ENCODE results near the gene SYNE1. TPM values are rescaled to one million over a fixed set of nuclear protein-coding genes. Genes with fewer than 3 reads are reported as not detected.

SYNE1 gene
- total RNA-seq, 1 donor = 143 TPM

DNA sequence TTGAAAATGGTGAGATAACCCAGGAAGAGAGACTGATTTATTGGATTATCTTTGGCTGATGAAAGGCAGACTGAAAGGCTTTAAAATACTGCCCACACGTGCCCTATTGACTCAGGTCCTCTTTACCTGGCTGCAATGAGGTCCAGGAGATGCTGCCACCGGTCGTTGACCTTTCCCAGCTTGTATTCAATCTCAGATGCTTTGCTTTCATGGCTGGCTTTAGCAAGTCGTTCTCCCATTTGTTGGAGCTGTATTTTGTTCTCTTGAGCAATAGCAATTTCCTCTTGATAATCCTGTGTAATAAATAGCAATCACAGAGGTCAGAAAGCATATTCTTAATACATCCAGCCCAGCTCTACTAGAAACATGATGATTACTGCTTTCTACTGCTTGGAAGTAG, 460.9 kb downstream of the SYNE1 start:
- H3K4me3 ChIP-seq (ENCODE audit: low read length) = no peak overlapping the region
- peaks cover 3% of the 10 kb centered on the region for H3K4me1 ChIP-seq (ENCODE audit: insufficient read depth, low read length)
- H3K27me3 ChIP-seq (ENCODE audit: insufficient read depth, low read length) = no peaks in the 10 kb centered on the region
- no peaks in the 10 kb centered on the region for H3K9me3 ChIP-seq (ENCODE audit: low read depth, low read length)

DNA sequence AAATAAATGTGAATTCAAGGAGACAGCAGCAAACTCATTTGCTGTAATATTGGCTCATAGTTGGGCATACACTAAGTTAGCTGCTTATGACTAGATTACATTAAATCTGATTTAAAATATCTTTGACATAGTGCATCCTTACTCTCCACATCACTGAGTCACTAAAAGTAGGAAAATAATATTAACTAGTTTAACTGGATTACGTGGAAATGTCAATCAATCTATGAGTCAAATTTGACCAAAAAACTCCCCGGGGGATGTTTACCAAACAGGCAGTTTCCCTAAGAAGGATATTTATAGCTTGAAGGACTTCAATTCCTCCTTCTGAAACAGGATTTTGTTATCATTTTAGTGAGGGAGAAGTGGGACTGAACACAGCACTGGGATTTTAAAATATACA, 463.2 kb downstream of the SYNE1 start:
- peaks cover 11% of the 10 kb centered on the region for H3K4me1 ChIP-seq (ENCODE audit: insufficient read depth, low read length)
- H3K9me3 ChIP-seq (ENCODE audit: low read depth, low read length) = no peaks in the 10 kb centered on the region
- H3K27me3 ChIP-seq (ENCODE audit: insufficient read depth, low read length) = no peaks in the 10 kb centered on the region
- H3K4me3 ChIP-seq (ENCODE audit: low read length) = no peak overlapping the region

DNA sequence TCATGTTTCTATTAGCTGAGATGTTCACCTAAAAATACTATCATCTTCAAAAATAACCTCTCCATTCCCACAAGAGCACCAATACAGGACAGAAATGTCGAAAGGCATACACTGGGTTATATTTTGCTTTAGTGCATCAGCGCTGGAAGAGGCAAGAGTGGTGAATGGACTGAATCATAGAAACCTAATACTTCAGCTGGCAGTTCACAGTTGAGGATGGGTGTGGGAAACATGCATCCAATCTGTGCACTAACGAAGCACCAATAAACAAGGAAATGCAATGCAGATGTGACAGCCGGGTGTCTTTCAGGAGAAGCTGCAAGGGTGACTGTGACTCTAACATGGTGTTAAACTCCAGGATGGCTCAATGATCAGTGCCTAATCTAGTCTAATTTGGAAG, 463.8 kb downstream of the SYNE1 start:
- Histone ChIP-seq H3K9me3 (ENCODE audit: low read depth, low read length) (no peaks in the 10 kb centered on the region), H3K4me1 (ENCODE audit: insufficient read depth, low read length) (peaks cover 11% of the 10 kb centered on the region), H3K4me3 (ENCODE audit: low read length) (no peak overlapping the region), H3K27me3 (ENCODE audit: insufficient read depth, low read length) (no peaks in the 10 kb centered on the region)

DNA sequence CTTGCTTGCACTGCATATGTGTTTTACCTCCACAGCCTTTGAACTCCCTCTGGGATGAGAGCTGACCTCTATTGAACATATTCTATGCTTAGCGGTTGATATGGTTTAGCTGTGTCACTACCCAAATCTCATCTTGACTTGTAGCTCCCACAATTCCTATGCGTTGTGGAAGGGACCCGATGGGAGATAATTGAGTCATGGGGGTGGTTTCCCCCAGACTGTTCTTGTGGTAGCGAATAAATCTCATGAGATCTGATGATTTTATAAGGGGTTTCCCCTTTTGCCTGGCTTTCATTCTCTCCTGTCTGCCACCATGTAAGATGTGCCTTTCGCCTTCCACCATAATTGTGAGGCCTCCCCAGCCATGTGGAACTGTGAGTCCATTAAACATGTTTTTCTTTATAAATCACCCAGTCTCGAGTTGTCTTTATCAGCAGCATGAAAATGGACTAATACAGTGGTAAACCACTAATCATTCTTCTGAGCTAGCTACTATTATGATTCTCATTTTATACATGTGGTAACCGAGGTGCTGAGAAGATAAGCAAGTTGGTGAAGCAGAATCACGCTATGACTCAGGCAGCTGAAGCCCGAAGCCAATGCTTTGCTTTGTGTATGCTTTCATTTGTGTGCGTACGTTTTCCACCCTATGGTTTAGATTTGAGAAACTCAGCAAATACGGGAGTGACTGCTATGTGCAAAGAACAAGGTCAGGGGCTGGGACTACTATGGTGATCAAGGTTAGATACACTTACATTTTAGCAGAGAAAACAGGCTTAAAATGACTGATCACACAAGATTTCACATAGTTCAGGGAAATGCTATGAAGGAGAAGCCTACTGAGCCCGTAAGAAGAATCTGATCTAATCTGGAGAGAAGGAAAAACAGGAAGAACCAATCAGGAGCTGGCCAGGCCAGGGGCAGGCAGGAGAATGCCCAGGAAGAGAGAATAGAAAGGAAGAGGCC, 466.2 kb downstream of the SYNE1 start:
- no peaks in the 10 kb centered on the region for H3K9me3 ChIP-seq (ENCODE audit: low read depth, low read length)
- H3K4me3 ChIP-seq (ENCODE audit: low read length) = no peak overlapping the region
- peaks cover 11% of the 10 kb centered on the region for H3K4me1 ChIP-seq (ENCODE audit: insufficient read depth, low read length)
- no peaks in the 10 kb centered on the region for H3K27me3 ChIP-seq (ENCODE audit: insufficient read depth, low read length)

DNA sequence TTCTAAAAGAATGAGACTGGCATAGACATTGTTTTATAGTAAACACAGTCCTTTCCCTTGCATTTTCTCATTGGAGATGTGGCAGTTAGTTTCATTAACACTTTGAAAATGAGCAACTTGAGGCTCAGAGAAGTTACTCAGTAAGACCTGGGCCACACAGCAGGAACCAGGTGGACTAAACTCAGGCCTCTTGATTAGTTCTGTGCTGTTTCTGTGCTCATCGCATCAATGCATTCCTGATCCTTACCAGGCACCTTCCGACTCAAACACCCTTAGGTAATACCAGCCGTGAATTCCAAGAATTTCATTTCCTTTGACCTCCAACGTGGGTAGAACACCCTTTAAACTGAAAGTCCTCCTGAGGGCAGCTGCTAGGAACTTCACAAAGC, 466.9 kb downstream of the SYNE1 start:
- H3K9me3 ChIP-seq (ENCODE audit: low read depth, low read length) = no peaks in the 10 kb centered on the region
- H3K4me1 ChIP-seq (ENCODE audit: insufficient read depth, low read length) = peaks cover 11% of the 10 kb centered on the region
- no peak overlapping the region for H3K4me3 ChIP-seq (ENCODE audit: low read length)
- H3K27me3 ChIP-seq (ENCODE audit: insufficient read depth, low read length) = no peaks in the 10 kb centered on the region

DNA sequence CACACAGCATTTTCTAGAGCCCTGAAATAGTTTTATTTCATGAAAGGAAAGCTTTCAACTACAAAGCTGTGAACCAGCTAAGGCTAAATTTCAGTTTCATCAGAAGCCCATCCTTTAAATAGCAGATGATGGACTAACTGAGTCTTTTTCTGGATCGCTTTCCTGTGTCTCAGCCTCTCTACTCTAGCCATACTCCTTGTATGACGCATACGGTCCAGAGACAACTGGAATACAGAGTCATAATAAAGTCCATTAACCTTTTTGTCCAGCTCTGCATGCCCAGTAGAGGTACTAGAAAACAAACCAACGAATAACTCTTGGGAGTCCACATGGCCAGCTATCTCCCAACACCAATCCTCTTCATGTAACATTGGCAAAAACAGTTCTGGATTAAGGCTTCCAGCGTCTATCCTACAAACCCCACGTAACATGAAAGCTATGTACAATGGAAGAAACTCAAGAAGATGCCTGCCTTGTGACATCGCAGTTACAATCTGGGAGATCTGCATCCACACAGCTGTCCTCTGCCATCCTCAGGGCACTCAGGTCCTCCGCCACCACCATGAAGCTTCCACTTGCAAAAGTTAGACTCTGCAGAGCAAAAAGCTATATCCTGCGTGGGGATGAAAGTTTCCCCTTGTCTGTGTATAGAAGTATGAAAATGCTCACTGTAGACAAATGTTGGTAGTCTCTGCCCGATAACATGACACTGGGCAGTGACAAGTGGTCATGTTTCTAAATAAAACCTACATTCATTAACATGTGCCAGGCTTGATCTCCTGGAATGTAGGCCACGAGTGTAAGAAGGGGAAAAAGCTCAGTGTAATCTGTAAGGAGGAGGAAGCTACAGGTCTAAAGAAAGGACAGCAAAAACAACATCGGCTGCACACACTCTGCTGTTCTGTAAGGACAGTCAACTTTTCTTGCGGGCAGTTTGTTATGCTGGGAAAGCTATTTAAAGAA, 469.2 kb downstream of the SYNE1 start:
- H3K9me3 ChIP-seq (ENCODE audit: low read depth, low read length) = no peaks in the 10 kb centered on the region
- H3K4me1 ChIP-seq (ENCODE audit: insufficient read depth, low read length) = peaks cover 11% of the 10 kb centered on the region
- H3K27me3 ChIP-seq (ENCODE audit: insufficient read depth, low read length) = no peaks in the 10 kb centered on the region
- H3K4me3 ChIP-seq (ENCODE audit: low read length) = no peak overlapping the region

DNA sequence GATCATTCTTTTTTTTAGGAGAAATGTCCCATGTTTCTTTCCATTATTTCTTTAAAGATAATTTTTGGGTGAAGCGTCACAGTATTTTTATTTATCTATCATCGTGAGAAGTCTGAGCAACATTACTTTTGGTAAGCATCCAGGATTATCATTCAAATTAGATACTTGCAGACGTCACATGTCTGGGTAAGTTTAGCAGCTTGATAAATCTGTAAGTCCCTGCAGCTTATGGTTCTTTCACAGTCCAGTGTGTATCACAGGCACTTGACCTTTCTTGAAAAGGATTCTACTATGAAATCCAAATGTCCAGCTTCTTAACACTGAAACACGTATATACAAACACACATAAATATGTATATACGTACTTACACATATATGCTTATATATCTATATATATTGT, 470.3 kb downstream of the SYNE1 start:
- no peaks in the 10 kb centered on the region for H3K27me3 ChIP-seq (ENCODE audit: insufficient read depth, low read length)
- H3K4me1 ChIP-seq (ENCODE audit: insufficient read depth, low read length) = peaks cover 11% of the 10 kb centered on the region
- H3K4me3 ChIP-seq (ENCODE audit: low read length) = no peak overlapping the region
- H3K9me3 ChIP-seq (ENCODE audit: low read depth, low read length) = no peaks in the 10 kb centered on the region

DNA sequence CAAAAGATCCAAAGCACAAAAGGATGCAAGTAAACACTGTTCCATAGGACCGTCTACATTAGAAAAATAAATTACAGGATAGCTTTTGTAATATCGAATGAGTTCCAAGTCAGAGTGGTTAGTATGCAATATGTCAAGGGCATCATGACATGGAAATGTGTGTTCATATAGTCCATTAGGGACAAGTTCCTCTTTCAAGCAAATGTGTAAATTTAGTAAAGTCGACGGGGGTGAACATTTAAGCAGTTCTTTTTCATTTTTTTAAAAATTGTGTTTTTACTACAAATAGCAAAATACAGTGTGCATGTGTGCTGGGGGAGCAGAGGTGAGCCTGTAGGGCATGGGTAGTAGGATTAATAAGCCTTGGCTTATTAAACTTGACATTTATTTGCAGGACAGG, 470.7 kb downstream of the SYNE1 start:
- Histone ChIP-seq H3K4me1 (ENCODE audit: insufficient read depth, low read length) (peaks cover 9% of the 10 kb centered on the region), H3K9me3 (ENCODE audit: low read depth, low read length) (no peaks in the 10 kb centered on the region), H3K27me3 (ENCODE audit: insufficient read depth, low read length) (no peaks in the 10 kb centered on the region)

DNA sequence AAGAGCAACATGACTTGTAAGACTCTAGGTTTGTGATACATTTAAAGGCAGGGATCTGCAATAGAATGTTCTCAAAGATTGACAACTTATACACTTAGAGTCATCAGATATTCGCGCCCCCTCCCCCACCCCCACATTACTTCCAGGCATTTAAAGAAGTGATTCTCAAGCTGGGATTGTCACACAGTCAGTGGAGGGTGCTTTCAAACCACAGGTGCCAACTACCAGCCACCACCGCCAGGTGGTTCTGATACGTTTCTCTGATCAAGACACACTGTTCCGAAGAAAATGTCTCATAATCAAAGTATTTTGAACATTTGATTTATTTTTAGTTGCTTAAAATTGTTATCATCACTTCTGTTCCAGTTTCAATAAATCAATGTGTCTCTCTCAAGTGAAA, 472.2 kb downstream of the SYNE1 start:
- no peaks in the 10 kb centered on the region for H3K4me1 ChIP-seq (ENCODE audit: insufficient read depth, low read length)

More for the DNA sequence above, 470.7 kb downstream of the SYNE1 start:
- no peak overlapping the region for H3K4me3 ChIP-seq (ENCODE audit: low read length)

DNA sequence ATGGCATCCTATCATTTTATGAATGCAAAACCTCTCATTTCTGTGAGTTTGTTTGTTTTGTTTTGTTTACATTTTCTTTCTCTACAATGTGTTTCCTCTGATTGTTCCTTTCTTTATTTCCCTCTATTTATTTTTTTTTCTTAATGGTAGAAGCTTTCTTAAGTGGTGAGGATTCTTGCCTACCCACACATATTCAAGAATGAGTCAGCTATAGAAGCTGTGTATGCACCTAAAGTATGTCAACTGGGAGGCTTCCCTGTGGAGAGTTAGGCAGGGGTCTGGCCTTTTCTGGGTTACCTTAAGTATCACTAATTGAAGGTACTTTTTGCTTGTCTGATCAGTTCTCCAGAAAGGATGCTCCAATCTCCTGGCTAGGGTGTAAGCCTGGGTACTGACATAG, 475.7 kb downstream of the SYNE1 start:
- Histone ChIP-seq H3K4me3 (ENCODE audit: low read length) (no peak overlapping the region), H3K9me3 (ENCODE audit: low read depth, low read length) (no peaks in the 10 kb centered on the region), H3K27me3 (ENCODE audit: insufficient read depth, low read length) (no peaks in the 10 kb centered on the region), H3K4me1 (ENCODE audit: insufficient read depth, low read length) (no peaks in the 10 kb centered on the region)

More for the DNA sequence above, 472.2 kb downstream of the SYNE1 start:
- Histone ChIP-seq H3K9me3 (ENCODE audit: low read depth, low read length) (no peaks in the 10 kb centered on the region), H3K27me3 (ENCODE audit: insufficient read depth, low read length) (no peaks in the 10 kb centered on the region), H3K4me3 (ENCODE audit: low read length) (no peak overlapping the region)

DNA sequence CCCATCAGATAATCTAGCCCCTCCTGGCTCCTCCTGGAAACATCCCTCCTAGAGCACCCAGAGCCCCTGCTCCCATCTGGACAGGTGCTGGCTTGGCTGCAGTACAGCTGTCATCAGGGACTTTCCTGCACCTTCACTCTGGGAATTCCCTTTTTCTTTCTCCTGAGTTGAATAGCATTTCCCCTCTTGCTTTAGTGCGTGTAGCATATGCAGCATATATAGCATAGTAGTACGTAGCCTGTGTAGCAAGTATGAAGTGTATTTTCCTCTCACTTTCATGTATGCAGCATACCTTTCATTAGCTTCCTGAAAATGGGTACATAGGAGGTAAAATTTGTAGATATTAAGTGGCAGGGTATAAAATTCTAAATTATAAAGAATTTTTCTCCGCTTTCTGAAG, 476.8 kb downstream of the SYNE1 start:
- Histone ChIP-seq H3K4me1 (ENCODE audit: insufficient read depth, low read length) (no peaks in the 10 kb centered on the region), H3K9me3 (ENCODE audit: low read depth, low read length) (no peaks in the 10 kb centered on the region), H3K27me3 (ENCODE audit: insufficient read depth, low read length) (no peaks in the 10 kb centered on the region), H3K4me3 (ENCODE audit: low read length) (no peak overlapping the region)

DNA sequence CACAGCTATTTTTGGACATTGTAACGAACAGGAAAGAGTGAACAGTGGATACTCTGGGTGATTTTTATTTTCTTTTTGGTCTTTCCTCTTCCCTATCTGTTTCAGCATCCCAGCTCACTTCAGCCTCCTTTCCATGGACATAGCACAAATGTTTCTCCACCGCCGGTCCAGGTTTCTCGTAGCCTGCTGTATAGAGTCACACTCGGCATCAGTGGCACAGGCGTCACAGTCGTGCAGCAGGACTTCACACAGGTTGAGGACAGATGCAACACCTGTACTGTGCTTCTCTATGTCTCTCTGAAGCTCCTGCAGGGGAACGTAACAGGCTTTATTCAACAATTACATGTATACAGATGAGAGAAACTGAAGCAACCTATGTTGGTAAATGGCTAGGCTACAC, 481.4 kb downstream of the SYNE1 start:
- Histone ChIP-seq H3K27me3 (ENCODE audit: insufficient read depth, low read length) (no peaks in the 10 kb centered on the region), H3K9me3 (ENCODE audit: low read depth, low read length) (no peaks in the 10 kb centered on the region), H3K4me3 (ENCODE audit: low read length) (no peak overlapping the region), H3K4me1 (ENCODE audit: insufficient read depth, low read length) (peaks cover 8% of the 10 kb centered on the region)

DNA sequence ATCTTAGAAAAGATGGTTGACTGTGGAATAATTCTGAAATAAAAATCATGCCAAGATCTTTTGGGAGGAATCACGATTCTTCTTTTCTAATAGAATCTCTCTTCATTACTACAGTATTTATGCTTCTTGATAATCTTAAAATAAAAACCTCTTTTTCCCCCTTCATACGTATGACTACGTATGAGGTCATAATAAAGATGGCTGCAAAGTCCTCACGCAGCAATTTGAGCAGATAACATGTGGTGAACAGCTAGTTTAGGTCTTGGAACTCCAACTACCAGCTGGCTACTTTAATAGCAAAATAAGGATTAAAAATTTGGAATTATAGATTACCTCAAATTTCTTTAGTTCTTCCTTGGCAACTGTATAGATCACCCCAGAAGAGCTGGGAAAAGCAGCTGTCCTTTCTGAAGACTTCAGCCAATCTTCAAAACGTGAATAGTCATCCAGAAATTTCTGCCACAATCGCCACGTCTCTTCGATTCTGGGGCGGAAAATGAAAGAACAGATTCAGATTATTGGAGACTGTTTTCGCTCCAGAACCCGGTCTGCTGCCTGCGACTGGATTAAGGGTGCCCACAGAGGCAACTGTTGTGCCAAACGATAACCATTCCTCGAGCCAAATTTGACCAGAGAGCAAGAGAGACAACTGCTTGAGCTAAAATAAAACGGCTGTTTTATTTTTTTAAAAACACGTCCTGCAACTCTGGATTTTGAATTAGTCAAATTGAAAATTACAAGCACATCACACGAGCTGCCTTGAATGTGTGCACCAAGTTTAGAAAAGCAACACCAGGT, 482.4 kb downstream of the SYNE1 start:
- Histone ChIP-seq H3K9me3 (ENCODE audit: low read depth, low read length) (no peaks in the 10 kb centered on the region), H3K4me1 (ENCODE audit: insufficient read depth, low read length) (peaks cover 8% of the 10 kb centered on the region), H3K27me3 (ENCODE audit: insufficient read depth, low read length) (no peaks in the 10 kb centered on the region), H3K4me3 (ENCODE audit: low read length) (no peak overlapping the region)

DNA sequence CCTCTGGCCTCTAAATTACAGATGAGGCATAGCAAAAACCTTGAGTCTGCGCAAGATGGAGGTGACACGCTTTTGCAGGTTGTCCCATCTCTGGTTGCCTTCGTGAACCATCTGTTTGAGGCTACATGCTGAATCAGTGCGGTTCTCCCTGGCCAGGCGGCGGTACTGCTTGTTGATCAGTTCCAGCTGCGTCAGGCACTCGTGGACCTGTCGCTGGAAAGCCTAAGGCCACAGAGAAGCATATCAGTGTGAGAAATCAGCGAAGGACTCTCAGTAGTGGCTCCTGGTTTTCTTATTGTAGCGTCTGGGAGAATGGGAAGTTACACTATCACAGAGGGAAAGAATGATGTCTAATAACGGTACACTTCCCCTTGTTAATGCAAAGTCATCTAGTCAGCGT, 485.2 kb downstream of the SYNE1 start:
- peaks cover 8% of the 10 kb centered on the region for H3K4me1 ChIP-seq (ENCODE audit: insufficient read depth, low read length)
- no peaks in the 10 kb centered on the region for H3K9me3 ChIP-seq (ENCODE audit: low read depth, low read length)
- H3K27me3 ChIP-seq (ENCODE audit: insufficient read depth, low read length) = no peaks in the 10 kb centered on the region
- no peak overlapping the region for H3K4me3 ChIP-seq (ENCODE audit: low read length)

All from mononuclear cell (primary cell).